K562 (cell line): ENCODE data around the gene BCAR1. TPM values are rescaled to one million over a fixed set of nuclear protein-coding genes. Genes with fewer than 3 reads are reported as not detected.

Experiments
- ATAC-seq: fragments of 200-7000 bp; cut with Tn5 transposase; 3 replicates; pipeline ENCODE4 v1.9.1; 2020; ENCODE audit warnings: moderate library complexity
- BruUV-seq: library from RNA; stranded (reverse); fragments of 400-500 nt; replicated peaks from 2 replicates; lab custom pipeline; 2021; lab: Mats Ljungman, UMichigan
- CTCF ChIA-PET: fragments of 300-600 bp; formaldehyde crosslinking; extraction: SDS; loops from one replicate; lab custom pipeline; 2021; ENCODE audit warnings: low intra/inter-chr PET ratio; lab: Yijun Ruan, JAX
- POLR2A ChIA-PET: fragments of 300-600, 350-650 bp; sonication (Branson Sonifier 250); formaldehyde crosslinking; extraction: SDS; loops from one replicate; lab custom pipeline; 2021; ENCODE audit warnings: antibody characterized with exemption, inconsistent platforms; lab: Yijun Ruan, JAX
- DNase-seq, 4 experiments: peaks; one replicate each; pipeline versions ENCODE4 v3.0.0 to v3.0.0-alpha.2; 2011 to 2018; ENCODE audit warnings: low spot score in 3 of 4, mixed read lengths in 3 of 4; ENCODE audit errors: extremely low read depth in 1 of 4
- FAIRE-seq: peaks from 2 replicates; lab custom pipeline; 2011; peaks lifted over from hg19 to GRCh38; lab: Jason Lieb, UNC
- H2AFZ ChIP-seq: 2 replicates; pipeline ENCODE4 v1.6.0; 2011; ENCODE audit warnings: low read depth, low read length, control low read depth, inconsistent platforms
- H3K27ac ChIP-seq: fragments of 200-600 bp; 3 replicates; pipeline ENCODE4 v1.8.0; 2011; ENCODE audit warnings: low read depth, mild to moderate bottlenecking, control low read depth, inconsistent platforms, low read length, moderate library complexity, mixed read lengths; ENCODE audit errors: extremely low read depth
- H3K27me3 ChIP-seq, 2 experiments: fragments of 300-600 bp in 1 of 2; 2 replicates in 1 of 2; 3 replicates in 1 of 2; pipeline versions ENCODE4 v1.6.0 to v1.8.0; 2011; ENCODE audit warnings: inconsistent platforms in 2 of 2, low read length in 2 of 2, mild to moderate bottlenecking in 1 of 2, mixed read lengths in 1 of 2, moderate library complexity in 1 of 2; ENCODE audit not compliant: control insufficient read depth in 2 of 2, insufficient read depth in 2 of 2
- H3K36me3 ChIP-seq: fragments of 300-600 bp; 3 replicates; pipeline ENCODE4 v1.8.0; 2011; ENCODE audit warnings: mild to moderate bottlenecking, low read length, inconsistent platforms; ENCODE audit not compliant: control insufficient read depth, insufficient read depth
- H3K4me1 ChIP-seq, 2 experiments: fragments of 200-600 bp in 1 of 2; replicated peaks in 1 of 2; 2 replicates in 1 of 2; 3 replicates in 1 of 2; pipeline versions ENCODE4 v1.5.1 to v1.8.0; 2011; ENCODE audit warnings: inconsistent platforms in 2 of 2, low read length in 2 of 2, mild to moderate bottlenecking in 1 of 2, mixed read lengths in 1 of 2, moderate library complexity in 1 of 2; ENCODE audit not compliant: control insufficient read depth in 2 of 2, insufficient read depth in 2 of 2
- H3K4me2 ChIP-seq: 2 replicates; pipeline ENCODE4 v1.6.1; 2011; ENCODE audit warnings: low read length, control low read depth, inconsistent platforms, mixed read lengths; ENCODE audit not compliant: insufficient read depth
- H3K4me3 ChIP-seq: fragments of 200-600 bp; sonication (generic), shearing (Covaris generic); 2 replicates; pipeline ENCODE4 v1.5.1; 2016; ENCODE audit warnings: control low read depth, inconsistent platforms
- H3K79me2 ChIP-seq: fragments of 200-600 bp; 3 replicates; pipeline ENCODE4 v1.8.0; 2011; ENCODE audit warnings: low read length, inconsistent platforms; ENCODE audit not compliant: control insufficient read depth, insufficient read depth
- H3K9ac ChIP-seq, 2 experiments: 2 replicates each; pipeline versions ENCODE4 v1.6.0 to v1.6.1; 2011; ENCODE audit warnings: low read depth in 2 of 2, low read length in 2 of 2, control low read depth in 1 of 2, inconsistent platforms in 1 of 2, mild to moderate bottlenecking in 1 of 2, mixed read lengths in 1 of 2; ENCODE audit not compliant: insufficient read depth in 1 of 2
- H3K9me1 ChIP-seq: one replicate; pipeline ENCODE4 v1.6.0; 2011; ENCODE audit warnings: inconsistent platforms, mild to moderate bottlenecking, low read length, moderate library complexity; ENCODE audit not compliant: control insufficient read depth, insufficient read depth
- H3K9me3 ChIP-seq: replicated peaks from 2 replicates; pipeline ENCODE4 v1.5.1; 2011; ENCODE audit warnings: low read depth, low read length, inconsistent platforms; ENCODE audit not compliant: control insufficient read depth, insufficient read depth
- H4K20me1 ChIP-seq: replicated peaks from 2 replicates; pipeline ENCODE4 v1.6.1; 2011; ENCODE audit warnings: low read length, inconsistent platforms, mixed read lengths; ENCODE audit not compliant: control insufficient read depth, insufficient read depth
- ASH1L ChIP-seq: fragments of 450-650 bp; IDR thresholded peaks from 2 replicates; pipeline ENCODE4 v1.6.1; 2018; ENCODE audit warnings: borderline replicate concordance, mild to moderate bottlenecking, low read depth; ENCODE audit not compliant: partially characterized antibody
- BRD4 ChIP-seq: fragments of 200-600 bp; sonication (generic); IDR thresholded peaks from 2 replicates; pipeline ENCODE4 v1.6.1; 2017; ENCODE audit warnings: inconsistent platforms
- CAMTA2 ChIP-seq: fragments of 250-450 bp; sonication (Bioruptor Pico); conservative IDR thresholded peaks from 2 replicates; pipeline ENCODE4 v1.5.1; 2022
- HMG20A ChIP-seq: fragments of 450-650 bp; formaldehyde crosslinking; conservative IDR thresholded peaks from 2 replicates; pipeline ENCODE4 v1.4.0; 2020; ENCODE audit warnings: mild to moderate bottlenecking, mixed read lengths
- HNRNPK ChIP-seq: fragments of 200-400 bp; formaldehyde crosslinking; IDR thresholded peaks from one replicate; pipeline ENCODE4 v1.6.1; 2018; ENCODE audit warnings: mild to moderate bottlenecking, low read depth, low read length; ENCODE audit not compliant: poor library complexity, severe bottlenecking
- MTA1 ChIP-seq: fragments of 450-650 bp; IDR thresholded peaks from 2 replicates; pipeline ENCODE4 v1.6.1; 2017; ENCODE audit warnings: borderline replicate concordance
- SNAPC5 ChIP-seq: fragments of 250-450 bp; sonication (Bioruptor Pico); IDR thresholded peaks from 2 replicates; pipeline ENCODE4 v1.8.0; 2021; ENCODE audit warnings: moderate library complexity, mild to moderate bottlenecking, inconsistent platforms
- SRF ChIP-seq, 2 experiments: fragments of 250-450, 450-650 bp in 1 of 2; sonication (Bioruptor Pico) in 1 of 2; sonication (generic) in 1 of 2; formaldehyde crosslinking; IDR thresholded peaks; 2 replicates each; pipeline versions ENCODE4 v1.5.0 to v1.5.1; 2020 to 2022; ENCODE audit warnings: mild to moderate bottlenecking in 1 of 2, missing genetic modification reagents in 1 of 2
- WHSC1 ChIP-seq: IDR thresholded peaks from one replicate; pipeline ENCODE4 v1.6.1; 2012; ENCODE audit warnings: low read length, control low read depth, inconsistent platforms
- ZNF282 ChIP-seq: sonication (generic); formaldehyde crosslinking; IDR thresholded peaks from 2 replicates; pipeline ENCODE4 v1.8.1; 2023; ENCODE audit warnings: missing genetic modification reagents
- WGBS: fragments of 100-300 bp; shearing (Covaris generic); methylation state at CpG from one replicate; pipeline ENCODE4 v1.1.6; 2016; ENCODE audit warnings: low coverage, mixed read lengths; ENCODE audit not compliant: insufficient coverage; ENCODE audit errors: missing lambda C conversion rate; 5-methylcytosine and 5-hydroxymethylcytosine counted together
- in situ Hi-C: fragments of 300-500 bp; cut with MboI; formaldehyde crosslinking; loops from 4 replicates; pipeline ENCODE4 v1.15.0; 2018; ENCODE audit warnings: inconsistent platforms, mixed read lengths
- intact Hi-C: fragments of 100-400 bp; cut with micrococcal nuclease; formaldehyde crosslinking; loops from 2 replicates; pipeline ENCODE4 v1.14.2; 2022
- polyA plus RNA-seq, 8 experiments: library from polyadenylated mRNA; depleted of rRNA in 4 of 8; stranded (reverse) in 5 of 8; unstranded in 3 of 8; fragments of >200 nt; fragmentation: Nextera tagmentation in 2 of 8; fragmentation: Illumina TruSeq in 1 of 8; extraction: Ambion mirVana in 2 of 8; extraction: Trizol in 1 of 8; gene quantifications; 2 replicates each; pipeline versions ENCODE4 v1.2.1 to v1.2.3, GENCODE V29; 2011 to 2014; ENCODE audit warnings: inconsistent platforms in 1 of 8, missing spikeins in 1 of 8
- total RNA-seq, 7 experiments: library from RNA; depleted of rRNA in 6 of 7; stranded (reverse); fragments of >200 nt in 6 of 7; fragmentation: Illumina TruSeq in 2 of 7; extraction: Trizol in 2 of 7; gene quantifications; 2 replicates each; pipeline versions ENCODE4 v1.2.1 to v1.2.3, GENCODE V29; 2011 to 2021; ENCODE audit warnings: low replicate concordance in 1 of 7
- TF ChIP-seq, protein P1 (sequence below): fragments of 450-650 bp; conservative IDR thresholded peaks from 2 replicates; pipeline ENCODE4 v1.6.1; 2016; ENCODE audit warnings: missing genetic modification characterization, low read depth, mild to moderate bottlenecking, control low read depth, missing compliant biosample characterization

BCAR1 gene
- total and polyA plus RNA-seq, 9 of the 15 experiments (the other 6 are each of a cell fraction or from before 2014, with no cell fraction given): 0.10 to 26.3 (median 3.6) TPM

DNA sequence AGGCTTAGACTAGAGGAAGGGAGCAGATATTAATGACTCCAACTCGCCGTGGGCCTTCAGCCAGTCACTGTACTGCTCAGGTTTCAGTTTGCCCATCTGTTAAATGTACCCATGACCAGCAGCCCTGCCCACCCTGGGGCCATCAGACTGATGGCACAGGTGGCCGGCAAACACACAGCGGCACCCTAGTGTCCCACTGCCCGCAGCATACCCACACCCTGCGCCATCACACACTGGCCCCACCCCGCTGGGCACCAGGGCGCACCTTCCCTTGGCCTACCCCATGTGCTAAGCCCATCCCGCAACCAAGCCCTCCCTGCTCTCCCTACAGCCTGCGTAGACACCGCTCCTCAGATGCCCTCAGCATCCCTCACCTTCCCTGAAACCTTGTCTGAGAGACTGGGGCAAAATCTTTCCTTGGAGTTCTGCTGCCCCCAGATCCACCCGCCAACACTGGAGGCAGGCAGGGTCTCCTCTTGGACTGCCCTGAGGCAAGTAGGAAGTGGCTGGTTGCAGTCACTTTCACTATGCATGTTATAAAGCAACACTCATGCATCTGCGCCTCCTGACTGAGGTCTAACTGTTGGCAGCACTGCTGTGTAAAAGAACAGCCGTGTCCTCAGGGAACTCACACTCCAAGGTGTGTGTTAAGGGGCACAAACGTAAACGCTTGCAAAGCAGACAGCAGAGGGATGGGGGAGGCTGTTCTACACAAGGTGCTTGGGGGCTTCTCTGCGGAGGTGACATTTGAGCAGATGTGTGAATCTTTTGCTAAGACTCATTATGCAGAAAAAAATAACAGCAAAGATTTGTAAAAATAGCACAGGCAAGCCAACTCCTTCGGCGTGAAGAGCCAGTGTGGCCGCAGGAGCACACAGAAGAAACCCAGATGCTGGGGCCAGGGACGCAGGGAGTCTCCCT, 6.7 kb upstream of the BCAR1 start (continued):
- TF ChIP-seq MTA1 (no peak), ZNF282 (CRISPR knock-in tag) (no peak)

GRCh38 chr16:75256696-75257343, 5.4 kb upstream of the BCAR1 start:
- BruUV-seq: no TSS peak
- peaks cover 6% of the 10 kb centered on the region for H3K9me1 ChIP-seq
- POLR2A ChIA-PET: interaction anchor here (0.6 kb wide), 1 partner anchor 556 kb away, joined by 3 read pairs; no protein-coding TSS in a partner anchor
- FAIRE-seq (no peak), DNase-seq (peak in 2 of 4 experiments; percentile 61 to 63), ATAC-seq (no peak)
- no peak overlapping the region for H2AFZ ChIP-seq
- H3K9ac ChIP-seq: peak overlapping the region in 1 of 2 experiments; percentile 78; a peak in 2 of 4 replicates
- CTCF ChIA-PET: interaction anchor here (1.4 kb wide), 1 partner anchor 128 kb away, joined by 7 read pairs; no protein-coding TSS in a partner anchor
- no peaks in the 10 kb centered on the region for H3K27me3 ChIP-seq
- H3K4me2 ChIP-seq: no peak overlapping the region
- 0 out of 3 replicates have a peak, but pooled peaks cover 3% of the 10 kb centered on the region for H3K79me2 ChIP-seq
- no peaks in the 10 kb centered on the region for H3K36me3 ChIP-seq
- no peak overlapping the region for H3K27ac ChIP-seq
- in situ Hi-C loops: no loop called here
- H3K9me3 ChIP-seq: no peaks in the 10 kb centered on the region
- H4K20me1 ChIP-seq: peaks cover 13% of the 10 kb centered on the region
- TF ChIP-seq ZNF282 (CRISPR knock-in tag): no peak
- no peak for TF ChIP-seq HNRNPK
- no peak for TF ChIP-seq ASH1L
- no peak for TF ChIP-seq BRD4
- no peak for TF ChIP-seq SNAPC5 (CRISPR knock-in tag)
- no peak for TF ChIP-seq WHSC1
- no peak for TF ChIP-seq HMG20A (CRISPR knock-in tag)
- TF ChIP-seq SRF (CRISPR knock-in tag; IDR thresholded peaks at IDR 0.05): no peak
- TF ChIP-seq, protein P1, sequence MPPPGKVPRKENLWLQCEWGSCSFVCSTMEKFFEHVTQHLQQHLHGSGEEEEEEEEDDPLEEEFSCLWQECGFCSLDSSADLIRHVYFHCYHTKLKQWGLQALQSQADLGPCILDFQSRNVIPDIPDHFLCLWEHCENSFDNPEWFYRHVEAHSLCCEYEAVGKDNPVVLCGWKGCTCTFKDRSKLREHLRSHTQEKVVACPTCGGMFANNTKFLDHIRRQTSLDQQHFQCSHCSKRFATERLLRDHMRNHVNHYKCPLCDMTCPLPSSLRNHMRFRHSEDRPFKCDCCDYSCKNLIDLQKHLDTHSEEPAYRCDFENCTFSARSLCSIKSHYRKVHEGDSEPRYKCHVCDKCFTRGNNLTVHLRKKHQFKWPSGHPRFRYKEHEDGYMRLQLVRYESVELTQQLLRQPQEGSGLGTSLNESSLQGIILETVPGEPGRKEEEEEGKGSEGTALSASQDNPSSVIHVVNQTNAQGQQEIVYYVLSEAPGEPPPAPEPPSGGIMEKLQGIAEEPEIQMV (tag): no peak
- TF ChIP-seq CAMTA2 (CRISPR knock-in tag): no peak
- H3K4me1 ChIP-seq: peaks cover 6 to 54% of the 10 kb centered on the region in 2 experiments; a peak in 3 of 5 replicates
- intact Hi-C loops: no loop called here
- 57% methylated on average over 7 of the region's 14 CpGs for WGBS
- H3K4me3 ChIP-seq: no peak overlapping the region
